Gastrocnemius medialis (tissue), 4 donors: ENCODE data around the gene AKAP8.

Source experiments
- POLR2A ChIP-seq, 2 donors: fragments of 450-650 bp; IDR thresholded peaks; one replicate each; pipeline ENCODE4 v1.6.1; 2017; ENCODE audit warnings: antibody characterized with exemption in 2 of 2, mild to moderate bottlenecking in 2 of 2, moderate library complexity in 2 of 2
- TF ChIP-seq, protein P1 (sequence below), 5 experiments: fragments of 450-650 bp in 3 of 5; fragments of 200-600 bp in 2 of 5; sonication (generic) in 2 of 5; IDR thresholded peaks in 4 of 5; conservative IDR thresholded peaks in 1 of 5; 1 replicate in 4 of 5; 2 replicates in 1 of 5; pipeline ENCODE4 v1.5.1; 2016 to 2019; ENCODE audit warnings: antibody characterized with exemption in 5 of 5, mild to moderate bottlenecking in 3 of 5, moderate library complexity in 3 of 5

GRCh38 chr19:15397782-15398181 lies 18.2 kb upstream of the AKAP8 start:
- TF ChIP-seq, protein P1, sequence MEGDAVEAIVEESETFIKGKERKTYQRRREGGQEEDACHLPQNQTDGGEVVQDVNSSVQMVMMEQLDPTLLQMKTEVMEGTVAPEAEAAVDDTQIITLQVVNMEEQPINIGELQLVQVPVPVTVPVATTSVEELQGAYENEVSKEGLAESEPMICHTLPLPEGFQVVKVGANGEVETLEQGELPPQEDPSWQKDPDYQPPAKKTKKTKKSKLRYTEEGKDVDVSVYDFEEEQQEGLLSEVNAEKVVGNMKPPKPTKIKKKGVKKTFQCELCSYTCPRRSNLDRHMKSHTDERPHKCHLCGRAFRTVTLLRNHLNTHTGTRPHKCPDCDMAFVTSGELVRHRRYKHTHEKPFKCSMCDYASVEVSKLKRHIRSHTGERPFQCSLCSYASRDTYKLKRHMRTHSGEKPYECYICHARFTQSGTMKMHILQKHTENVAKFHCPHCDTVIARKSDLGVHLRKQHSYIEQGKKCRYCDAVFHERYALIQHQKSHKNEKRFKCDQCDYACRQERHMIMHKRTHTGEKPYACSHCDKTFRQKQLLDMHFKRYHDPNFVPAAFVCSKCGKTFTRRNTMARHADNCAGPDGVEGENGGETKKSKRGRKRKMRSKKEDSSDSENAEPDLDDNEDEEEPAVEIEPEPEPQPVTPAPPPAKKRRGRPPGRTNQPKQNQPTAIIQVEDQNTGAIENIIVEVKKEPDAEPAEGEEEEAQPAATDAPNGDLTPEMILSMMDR (IDR thresholded peaks at IDR 0.05 in 4 of 5, conservative IDR thresholded peaks at IDR 0.05 in 1 of 5), result no peak
- TF ChIP-seq POLR2A (IDR thresholded peaks at IDR 0.05), result no peak
